IPS-NIHi7 (cell line): ENCODE data around the gene ACSS1.

Experiments used
- DNase-seq: peaks from one replicate; pipeline ENCODE4 v3.0.0; 2012; ENCODE audit warnings: mixed read lengths; ENCODE audit errors: extremely low spot score

Gene ACSS1

GRCh38 chr20:25078662-25079061 is 20.7 kb upstream of the ACSS1 start:
- no peak for DNase-seq

GRCh38 chr20:25077610-25078169 is 19.8 kb upstream of the ACSS1 start:
- DNase-seq, result no peak

GRCh38 chr20:25076731-25077609 is 19.0 kb upstream of the ACSS1 start:
- DNase-seq, result no peak

- no peak for DNase-seq
Measured at GRCh38 chr20:25076201-25076600, 18.3 kb upstream of the ACSS1 start.

- no peak for DNase-seq
Measured at GRCh38 chr20:25073544-25073943, 15.6 kb upstream of the ACSS1 start.

- no peak for DNase-seq
Measured at GRCh38 chr20:25072226-25072811, 14.4 kb upstream of the ACSS1 start.

- no peak for DNase-seq
Measured at GRCh38 chr20:25071734-25072133, 13.8 kb upstream of the ACSS1 start.

GRCh38 chr20:25070821-25071473 is 13.0 kb upstream of the ACSS1 start:
- DNase-seq, result no peak

GRCh38 chr20:25067102-25067987 is 9.4 kb upstream of the ACSS1 start:
- DNase-seq, result no peak

- no peak for DNase-seq
Measured at GRCh38 chr20:25066386-25066785, 8.4 kb upstream of the ACSS1 start.

GRCh38 chr20:25065625-25066338 is 7.8 kb upstream of the ACSS1 start:
- peak; percentile 57 for DNase-seq

- DNase-seq, result no peak
Measured at GRCh38 chr20:25065072-25065624, 7.2 kb upstream of the ACSS1 start.

GRCh38 chr20:25064561-25065071 is 6.7 kb upstream of the ACSS1 start:
- no peak for DNase-seq

GRCh38 chr20:25063981-25064380 is 6.0 kb upstream of the ACSS1 start:
- DNase-seq, result no peak

GRCh38 chr20:25063546-25063945 is 5.6 kb upstream of the ACSS1 start:
- no peak for DNase-seq

GRCh38 chr20:25062841-25063240 is 4.9 kb upstream of the ACSS1 start:
- DNase-seq, result no peak

GRCh38 chr20:25061821-25062530 is 4.0 kb upstream of the ACSS1 start:
- no peak for DNase-seq

GRCh38 chr20:25061103-25061799 is 3.3 kb upstream of the ACSS1 start:
- DNase-seq, result no peak

- DNase-seq, result no peak
Measured at GRCh38 chr20:25059866-25060465, 2.0 kb upstream of the ACSS1 start.
